Measurements from ENCODE around the gene KCNAB1.

DNA sequence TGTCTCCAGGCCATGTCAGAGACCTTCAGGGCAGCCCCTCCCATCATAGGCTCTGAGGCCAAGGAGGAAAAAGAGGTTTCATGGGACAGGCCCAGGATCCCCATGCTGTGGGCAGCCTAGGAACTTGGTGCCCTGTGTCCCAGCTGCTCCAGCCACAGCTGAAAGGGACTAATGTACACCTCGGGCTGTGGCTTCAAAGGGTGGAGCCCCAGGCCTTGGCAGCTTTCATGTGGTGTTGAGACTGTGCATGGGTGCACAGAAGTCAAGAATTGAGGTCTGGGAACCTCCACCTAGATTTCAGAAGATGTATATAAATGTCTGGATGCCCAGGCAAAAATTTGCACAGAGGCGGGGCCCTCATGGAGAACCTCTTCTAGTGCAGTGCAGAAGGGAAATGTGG, 441.2 kb downstream of the KCNAB1 start:
- TF ChIP-seq ZNF70 (CRISPR knock-in tag; IDR thresholded peaks at IDR 0.05) (no peak), ZFP30 (CRISPR knock-in tag; IDR thresholded peaks at IDR 0.05) (no peak), PPARA (CRISPR knock-in tag; IDR thresholded peaks at IDR 0.05; ENCODE audit: borderline replicate concordance) (no peak)
- TF ChIP-seq, protein P1, sequence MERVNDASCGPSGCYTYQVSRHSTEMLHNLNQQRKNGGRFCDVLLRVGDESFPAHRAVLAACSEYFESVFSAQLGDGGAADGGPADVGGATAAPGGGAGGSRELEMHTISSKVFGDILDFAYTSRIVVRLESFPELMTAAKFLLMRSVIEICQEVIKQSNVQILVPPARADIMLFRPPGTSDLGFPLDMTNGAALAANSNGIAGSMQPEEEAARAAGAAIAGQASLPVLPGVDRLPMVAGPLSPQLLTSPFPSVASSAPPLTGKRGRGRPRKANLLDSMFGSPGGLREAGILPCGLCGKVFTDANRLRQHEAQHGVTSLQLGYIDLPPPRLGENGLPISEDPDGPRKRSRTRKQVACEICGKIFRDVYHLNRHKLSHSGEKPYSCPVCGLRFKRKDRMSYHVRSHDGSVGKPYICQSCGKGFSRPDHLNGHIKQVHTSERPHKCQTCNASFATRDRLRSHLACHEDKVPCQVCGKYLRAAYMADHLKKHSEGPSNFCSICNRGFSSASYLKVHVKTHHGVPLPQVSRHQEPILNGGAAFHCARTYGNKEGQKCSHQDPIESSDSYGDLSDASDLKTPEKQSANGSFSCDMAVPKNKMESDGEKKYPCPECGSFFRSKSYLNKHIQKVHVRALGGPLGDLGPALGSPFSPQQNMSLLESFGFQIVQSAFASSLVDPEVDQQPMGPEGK (CRISPR knock-in tag; IDR thresholded peaks at IDR 0.05; ENCODE audit: borderline replicate concordance): no peak
